Renal cortex interstitium (tissue), 11 donors: Measurements from ENCODE around the gene IL31. TPM values are rescaled to one million over a fixed set of nuclear protein-coding genes. Genes with fewer than 3 reads are reported as not detected.

Experiments
- DNase-seq, 11 donors: peaks; one replicate each; pipeline ENCODE4 v3.0.0-alpha.2; 2013; ENCODE audit warnings: low read depth in 9 of 11, low spot score in 4 of 11; ENCODE audit errors: extremely low read depth in 1 of 11
- polyA plus RNA-seq, 3 donors: library from polyadenylated mRNA; unstranded; fragments of 120-200 nt; gene quantifications; one replicate each; pipeline ENCODE4 v1.2.1, GENCODE V29; 2013; ENCODE audit not compliant: insufficient read length in 3 of 3

IL31 gene
- polyA plus RNA-seq, 3 donors = 0.33 TPM; not detected in 2

DNA sequence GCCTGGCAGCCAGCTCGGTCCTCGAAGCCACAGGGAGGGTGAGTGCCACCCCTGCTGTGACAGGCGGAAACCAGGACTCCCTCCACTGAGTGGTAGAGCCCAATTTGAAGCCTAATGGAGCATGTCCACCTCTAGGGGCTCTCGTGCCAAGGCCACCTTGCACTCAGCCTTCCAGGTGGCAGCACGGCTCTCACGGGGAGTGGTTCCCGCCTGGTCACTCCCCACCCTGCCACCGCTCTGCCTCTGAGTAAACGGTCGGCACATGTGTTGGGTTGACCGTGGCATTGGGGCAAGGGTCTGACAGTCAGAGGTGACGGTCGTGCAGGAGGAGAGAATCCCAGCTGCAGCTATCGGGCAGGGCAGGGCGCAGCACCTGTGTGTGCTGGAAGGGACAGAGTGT lies 34.8 kb downstream of the IL31 start:
- no peak for DNase-seq

GRCh38 chr12:122138616-122139015 lies 35.4 kb downstream of the IL31 start:
- DNase-seq = no peak

- no peak for DNase-seq
Observed at GRCh38 chr12:122138181-122138580, 35.8 kb downstream of the IL31 start.

DNA sequence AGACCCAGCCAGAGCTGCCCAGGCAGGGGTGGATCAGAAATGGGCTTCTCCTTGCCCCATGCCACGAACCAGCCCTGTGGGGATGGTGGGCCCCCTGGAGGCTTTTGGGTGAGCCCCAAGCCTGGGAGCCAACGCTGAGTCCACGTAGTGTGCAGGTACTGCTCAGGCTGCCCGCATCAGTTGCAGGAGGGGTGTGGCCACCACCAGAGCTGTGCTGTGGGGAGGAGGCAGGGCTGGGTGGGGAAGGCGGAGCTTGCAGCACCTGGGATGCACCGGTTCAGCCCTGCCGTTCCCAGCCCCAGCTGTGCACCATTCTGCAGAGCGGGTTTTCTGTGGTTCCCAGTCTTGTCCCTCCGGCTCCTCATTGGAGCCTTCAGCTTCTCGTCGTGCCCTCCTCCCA lies 36.3 kb downstream of the IL31 start:
- DNase-seq = peak in 1 of 11 donors; percentile 16

DNA sequence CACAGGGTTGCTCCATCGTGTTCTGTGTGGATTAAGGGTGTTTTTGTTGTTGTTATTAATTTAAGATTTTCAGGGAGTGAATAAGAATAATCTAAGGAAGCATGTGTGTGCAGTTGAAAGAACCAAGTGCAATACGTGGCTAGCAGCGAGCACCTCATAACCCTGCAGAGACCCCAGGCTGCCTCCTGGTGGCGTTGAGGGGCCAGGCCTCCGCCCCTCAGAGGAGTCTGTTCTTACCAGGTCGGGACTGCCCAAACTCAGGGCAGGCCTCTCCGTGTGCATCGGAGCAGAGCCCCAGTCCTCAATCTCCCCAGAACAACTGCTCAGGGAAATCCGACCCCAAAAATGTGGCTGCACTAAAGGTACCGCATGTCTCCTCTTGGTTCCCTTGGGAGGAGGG lies 36.8 kb downstream of the IL31 start:
- no peak for DNase-seq

DNA sequence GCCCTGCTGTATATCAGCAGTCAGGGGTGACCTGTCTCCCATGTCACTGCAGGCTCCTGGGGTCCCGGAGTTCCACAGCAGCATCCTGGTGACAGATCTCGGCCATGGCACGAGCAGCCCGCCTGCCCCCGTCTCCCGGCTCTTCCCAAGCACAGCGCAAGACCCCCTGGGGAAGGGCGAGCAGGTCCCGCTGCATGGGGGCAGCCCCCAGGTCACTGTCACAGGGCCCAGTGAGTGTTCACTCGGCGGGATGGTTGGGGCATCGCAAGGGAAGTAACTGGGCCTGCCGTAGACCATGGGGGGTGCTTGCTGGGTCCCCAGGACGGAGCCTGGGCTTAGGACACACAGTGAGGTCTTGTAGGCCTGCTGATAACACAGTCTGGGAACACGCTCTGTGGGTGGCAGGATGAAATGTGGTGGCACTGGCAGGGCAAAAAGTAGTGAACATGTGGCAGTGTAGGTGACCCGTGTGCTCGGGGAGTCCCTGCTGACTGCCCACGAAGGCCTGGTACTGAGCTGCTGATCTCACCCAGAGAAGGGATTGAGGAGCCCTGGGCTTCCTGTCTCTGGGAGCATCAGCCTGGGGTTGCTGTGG lies 38.5 kb downstream of the IL31 start:
- DNase-seq = no peak

DNA sequence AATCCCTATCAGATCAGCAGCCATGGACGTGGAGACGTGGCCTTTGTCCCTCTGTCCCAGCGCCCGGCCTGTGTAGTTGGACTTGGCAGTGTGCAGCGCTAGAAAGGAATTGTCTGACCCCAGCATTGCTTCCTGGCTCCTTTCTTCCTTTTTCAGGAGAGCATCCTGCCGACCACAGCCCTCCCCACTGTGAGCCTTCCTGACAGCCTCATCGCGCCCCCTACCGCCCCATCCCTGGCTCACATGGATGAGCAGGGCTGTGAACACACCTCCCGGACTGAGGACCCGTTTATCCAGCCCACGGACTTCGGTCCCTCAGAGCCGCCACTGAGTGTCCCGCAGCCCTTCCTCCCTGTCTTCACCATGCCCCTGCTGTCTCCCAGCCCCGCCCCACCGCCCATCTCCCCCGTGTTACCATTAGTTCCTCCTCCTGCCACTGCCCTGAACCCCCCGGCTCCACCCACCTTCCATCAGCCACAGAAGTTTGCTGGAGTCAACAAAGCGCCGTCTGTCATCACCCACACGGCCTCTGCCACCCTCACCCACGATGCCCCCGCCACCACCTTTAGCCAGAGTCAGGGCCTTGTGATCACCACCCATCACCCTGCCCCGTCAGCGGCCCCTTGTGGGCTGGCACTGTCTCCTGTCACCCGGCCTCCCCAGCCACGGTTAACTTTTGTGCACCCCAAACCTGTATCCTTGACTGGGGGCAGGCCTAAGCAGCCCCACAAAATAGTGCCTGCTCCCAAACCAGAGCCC lies 40.6 kb downstream of the IL31 start:
- DNase-seq = no peak

DNA sequence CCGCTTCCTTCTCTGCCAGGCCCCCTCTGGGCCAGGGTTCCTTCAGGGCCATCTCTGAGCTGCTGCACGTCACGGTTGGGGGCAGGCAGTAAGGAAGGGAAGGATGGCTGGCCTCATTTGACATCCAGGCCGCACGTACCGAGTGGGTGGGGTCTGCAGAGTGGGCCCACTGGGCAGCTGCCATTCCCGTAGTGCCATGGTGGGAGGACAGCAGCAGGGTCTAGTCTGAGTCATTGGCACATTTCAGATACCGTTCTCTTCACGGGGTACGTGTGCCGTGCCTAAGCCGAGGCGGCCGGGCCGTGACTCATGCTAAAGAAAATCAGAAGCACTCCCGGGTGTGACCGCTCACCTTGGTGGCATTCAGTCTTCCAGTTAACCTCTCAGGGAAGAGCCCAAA lies 43.9 kb downstream of the IL31 start:
- no peak for DNase-seq

- no peak for DNase-seq
Observed at GRCh38 chr12:122129131-122129530, 44.9 kb downstream of the IL31 start.

GRCh38 chr12:122128481-122128880 lies 45.5 kb downstream of the IL31 start:
- no peak for DNase-seq

- no peak for DNase-seq
Observed at GRCh38 chr12:122127839-122128238, 46.2 kb downstream of the IL31 start.

DNA sequence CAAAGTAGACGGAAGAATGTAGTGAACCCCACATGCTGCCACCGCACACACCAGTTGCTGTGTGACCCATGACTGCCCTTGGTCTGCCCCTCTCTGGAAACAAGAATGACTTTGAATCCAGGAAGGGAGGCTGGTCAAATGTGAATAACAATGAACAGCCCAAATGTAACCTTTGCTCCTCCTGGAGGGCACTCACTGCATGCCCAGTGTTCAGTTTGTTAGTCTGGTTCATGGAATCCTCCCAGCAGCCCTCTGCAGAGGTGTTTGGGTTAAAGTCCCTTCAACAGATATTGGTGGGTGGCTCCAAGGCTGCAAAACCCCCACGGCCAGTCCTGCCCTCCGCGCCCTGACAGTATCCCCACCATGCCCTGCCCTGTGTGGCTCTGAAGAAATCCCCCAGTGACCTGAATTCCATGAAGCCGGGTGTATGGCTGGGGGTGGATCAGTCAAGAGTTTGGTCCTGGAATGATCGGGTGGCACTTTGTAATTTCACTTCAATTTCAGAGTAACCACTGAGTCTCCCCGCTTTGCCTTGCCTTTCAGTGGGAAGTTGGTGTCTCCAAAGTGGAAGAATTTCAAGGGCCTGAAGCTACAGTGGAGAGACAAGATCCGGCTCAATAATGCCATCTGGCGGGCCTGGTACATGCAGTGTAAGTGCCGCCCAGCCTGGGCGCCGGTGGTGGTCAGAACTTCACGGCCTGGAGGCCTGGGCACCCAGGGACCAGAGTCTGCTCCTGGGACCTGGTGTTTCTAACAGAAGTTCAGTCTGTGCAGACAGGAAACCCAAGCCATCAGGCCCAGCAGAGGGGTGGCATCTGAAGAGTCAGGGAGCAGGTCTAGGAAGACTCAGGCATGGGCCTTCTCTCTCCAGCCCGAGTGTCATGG lies 47.1 kb downstream of the IL31 start:
- no peak for DNase-seq

- no peak for DNase-seq
Observed at GRCh38 chr12:122126342-122126635, 47.7 kb downstream of the IL31 start.

DNA sequence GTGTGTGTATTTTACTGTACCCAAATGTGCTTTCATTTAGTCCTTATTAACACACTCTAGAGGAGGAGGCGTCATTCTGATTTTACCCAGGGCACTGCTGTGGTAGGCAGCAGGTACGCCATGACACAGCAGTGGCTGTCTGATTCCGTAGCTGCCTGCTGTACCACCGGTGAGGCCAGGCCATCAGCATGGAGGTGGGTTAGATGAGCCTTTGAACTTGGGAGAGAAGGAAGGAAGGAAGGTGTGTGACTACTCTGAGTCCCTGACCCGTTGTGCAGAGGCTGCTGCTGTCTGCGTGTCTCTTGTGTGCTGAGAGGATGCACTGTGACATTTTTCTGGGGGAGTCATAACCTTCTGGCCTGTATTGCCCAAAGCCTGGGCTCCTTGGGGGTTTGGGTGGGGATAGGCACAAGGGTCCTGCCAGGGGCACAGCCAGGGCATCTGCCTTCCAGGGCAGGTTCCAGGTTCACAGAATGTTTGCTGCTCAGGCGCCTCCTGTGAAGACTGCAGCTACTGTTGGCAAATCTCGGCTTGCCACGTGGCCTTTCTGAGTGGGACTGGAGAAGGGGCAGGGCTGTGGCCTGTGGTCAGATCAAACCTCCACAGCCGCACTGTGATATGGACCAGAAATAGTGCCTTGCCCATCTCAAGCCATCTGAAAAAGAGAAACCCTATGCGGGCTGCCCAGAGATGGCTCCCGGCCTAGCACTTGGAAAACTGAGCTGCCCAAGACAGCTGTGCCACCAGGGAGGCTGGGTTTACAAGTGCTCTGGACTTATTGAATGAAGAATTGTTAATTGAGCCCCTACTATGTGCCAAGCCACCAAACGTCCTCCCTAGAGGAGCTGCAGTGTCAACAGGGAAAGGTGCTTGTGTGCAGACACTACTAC lies 48.3 kb downstream of the IL31 start:
- no peak for DNase-seq

- DNase-seq = no peak
Observed at GRCh38 chr12:122124370-122124769, 49.7 kb downstream of the IL31 start.

DNA sequence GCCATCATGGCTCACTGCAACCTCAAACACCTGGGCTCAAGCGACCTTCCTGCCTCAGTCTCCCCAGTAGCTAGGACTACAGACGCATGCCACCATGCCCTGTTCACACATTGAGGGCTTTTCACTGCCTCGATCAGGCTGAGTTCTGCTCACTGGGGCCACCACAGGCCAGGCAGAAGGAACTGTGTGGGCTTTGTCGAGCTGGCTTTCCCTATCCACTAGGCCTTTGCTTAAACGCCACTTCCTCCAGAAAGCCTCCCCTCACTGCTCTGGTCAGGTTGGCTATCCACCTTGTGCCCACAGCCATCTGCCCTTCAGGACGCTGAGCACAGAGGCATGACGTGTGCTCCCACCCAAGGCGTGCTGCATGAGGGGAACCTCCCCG lies 50.3 kb downstream of the IL31 start:
- no peak for DNase-seq

DNA sequence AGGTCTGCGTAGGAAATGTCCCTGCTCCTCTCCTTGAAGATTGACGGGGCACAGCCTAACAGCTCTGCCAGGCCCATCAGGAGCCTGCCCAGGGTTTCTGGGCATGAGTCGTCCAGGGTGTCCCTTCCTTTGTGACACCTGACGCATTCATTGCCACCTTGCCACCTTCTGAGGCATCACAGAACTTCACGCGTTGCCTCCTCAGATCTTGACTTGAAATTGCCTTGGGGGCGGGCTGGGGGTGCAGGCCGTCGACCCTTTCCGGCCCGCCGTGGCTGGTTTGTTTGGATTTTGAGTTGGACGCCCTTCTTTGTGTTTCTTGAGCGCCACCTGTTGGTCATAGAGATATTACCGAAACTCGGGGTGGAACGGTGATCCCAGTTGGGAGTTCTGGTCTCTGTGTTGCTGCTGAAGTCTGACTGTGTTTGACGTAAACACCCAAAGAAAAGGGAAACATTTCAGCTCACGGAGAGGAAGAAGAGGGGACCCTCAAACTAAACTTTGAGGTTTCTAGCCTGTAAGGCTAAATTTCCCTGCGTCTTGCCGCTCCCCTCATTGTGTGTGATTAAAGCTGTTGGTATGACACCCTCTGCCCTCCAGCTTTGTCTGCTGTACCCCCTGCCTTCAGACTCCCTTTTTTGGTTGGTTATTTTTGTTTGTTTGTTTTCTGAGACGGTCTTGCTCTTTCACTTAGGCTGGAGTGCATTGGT lies 50.8 kb downstream of the IL31 start:
- peak; percentile 33 to 82 (median 71) for DNase-seq
